Measurements from ENCODE around the gene AMDHD2. TPM values are rescaled to one million over a fixed set of nuclear protein-coding genes. Genes with fewer than 3 reads are reported as not detected.

AMDHD2 gene
- total and polyA plus RNA-seq, 7 donors, result 5.4 to 12.6 (median 9.4) TPM

- Histone ChIP-seq H3K4me3 (no peak overlapping the region), H3K27me3 (ENCODE audit: insufficient read depth in 3 of 3, low read length in 2 of 3) (no peaks in the 10 kb centered on the region), H3K4me1 (peaks cover 12% of the 10 kb centered on the region), H3K36me3 (ENCODE audit: insufficient read depth in 1 of 2, low read depth in 1 of 2) (peaks cover 0 to 55% of the 10 kb centered on the region in 2 donors), H3K27ac (no peak overlapping the region), H3K9me3 (no peaks in the 10 kb centered on the region)
- no peak for TF ChIP-seq CTCF (IDR thresholded peaks at IDR 0.05)
- no peak for ATAC-seq
- intact Hi-C loops (cut with DNase I), result no loop called here
- WGBS, 3 donors, result 90 to 95% (median 93%) methylated on average over 34 to 36 of the region's 36 CpGs
- no peak for DNase-seq
Measured at GRCh38 chr16:2528161-2529060, 8.2 kb downstream of the AMDHD2 start.

DNA sequence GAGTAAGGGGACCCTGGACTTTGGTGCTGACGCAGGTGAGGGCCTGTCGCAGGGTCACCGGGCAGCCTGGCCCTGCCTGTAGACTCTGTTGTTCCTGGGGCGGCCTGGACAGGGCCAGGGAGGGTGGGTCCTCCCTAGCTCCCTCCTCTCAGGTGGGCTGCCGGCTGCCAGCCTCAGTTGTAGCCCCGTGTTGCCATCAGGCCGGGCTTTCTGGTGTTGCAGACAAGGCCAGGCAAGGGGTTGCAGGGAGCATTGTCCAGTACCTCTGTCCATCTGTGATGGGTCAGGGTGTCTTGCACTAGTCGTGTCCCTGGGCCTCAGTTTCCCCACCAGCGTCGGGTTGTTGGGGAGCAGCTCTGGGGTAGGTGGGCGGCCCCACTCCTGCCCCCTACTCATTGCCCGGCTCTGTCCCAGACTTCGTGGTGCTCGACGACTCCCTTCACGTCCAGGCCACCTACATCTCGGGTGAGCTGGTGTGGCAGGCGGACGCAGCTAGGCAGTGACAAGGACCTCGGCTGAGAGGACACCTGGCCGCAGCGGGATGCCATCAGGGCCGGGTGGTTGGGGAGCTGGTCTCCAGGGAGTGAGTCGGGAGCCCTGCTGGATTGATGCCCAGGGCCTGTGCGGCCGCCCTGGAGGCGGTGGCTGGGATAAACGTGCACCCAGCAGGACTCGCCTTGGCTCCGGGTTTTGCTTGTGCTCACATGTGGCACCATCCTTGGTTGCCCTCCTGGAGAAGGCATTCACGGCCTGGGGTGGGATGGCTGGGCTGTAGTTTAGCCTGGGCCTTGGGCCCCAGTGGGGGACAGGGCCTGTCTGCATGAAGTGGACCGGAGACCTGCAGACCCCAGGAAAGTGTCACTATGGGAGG is 9.1 kb downstream of the AMDHD2 start:
- Histone ChIP-seq H3K4me1 (peaks cover 12% of the 10 kb centered on the region), H3K27ac (no peak overlapping the region), H3K27me3 (ENCODE audit: insufficient read depth in 3 of 3, low read length in 2 of 3) (no peaks in the 10 kb centered on the region), H3K9me3 (no peaks in the 10 kb centered on the region), H3K4me3 (no peak overlapping the region), H3K36me3 (ENCODE audit: insufficient read depth in 1 of 2, low read depth in 1 of 2) (peaks cover 0 to 46% of the 10 kb centered on the region in 2 donors)
- 85 to 89% (median 86%) methylated on average over 32 of the region's 32 CpGs for WGBS, 3 donors
- ATAC-seq, result no peak
- TF ChIP-seq CTCF (IDR thresholded peaks at IDR 0.05), result no peak
- intact Hi-C loops (cut with DNase I), result no loop called here
- DNase-seq, result peak; percentile 20 to 55

GRCh38 chr16:2529961-2530628 is 9.9 kb downstream of the AMDHD2 start:
- Histone ChIP-seq H3K9me3 (no peaks in the 10 kb centered on the region), H3K36me3 (ENCODE audit: insufficient read depth in 1 of 2, low read depth in 1 of 2) (peaks cover 0 to 39% of the 10 kb centered on the region in 2 donors), H3K27me3 (ENCODE audit: insufficient read depth in 3 of 3, low read length in 2 of 3) (no peaks in the 10 kb centered on the region), H3K4me3 (no peak overlapping the region), H3K4me1 (peaks cover 12% of the 10 kb centered on the region), H3K27ac (no peak overlapping the region)
- TF ChIP-seq CTCF (IDR thresholded peaks at IDR 0.05), result no peak
- intact Hi-C loops (cut with DNase I), result loop anchor here in 1 of 2 donors (10.0 kb wide), 1 partner anchor 65 kb away; no protein-coding TSS in a partner anchor
- peak in 1 of 2 donors; percentile 52 for DNase-seq
- no peak for ATAC-seq
- 83 to 94% (median 87%) methylated on average over 15 of the region's 15 CpGs for WGBS, 3 donors

DNA sequence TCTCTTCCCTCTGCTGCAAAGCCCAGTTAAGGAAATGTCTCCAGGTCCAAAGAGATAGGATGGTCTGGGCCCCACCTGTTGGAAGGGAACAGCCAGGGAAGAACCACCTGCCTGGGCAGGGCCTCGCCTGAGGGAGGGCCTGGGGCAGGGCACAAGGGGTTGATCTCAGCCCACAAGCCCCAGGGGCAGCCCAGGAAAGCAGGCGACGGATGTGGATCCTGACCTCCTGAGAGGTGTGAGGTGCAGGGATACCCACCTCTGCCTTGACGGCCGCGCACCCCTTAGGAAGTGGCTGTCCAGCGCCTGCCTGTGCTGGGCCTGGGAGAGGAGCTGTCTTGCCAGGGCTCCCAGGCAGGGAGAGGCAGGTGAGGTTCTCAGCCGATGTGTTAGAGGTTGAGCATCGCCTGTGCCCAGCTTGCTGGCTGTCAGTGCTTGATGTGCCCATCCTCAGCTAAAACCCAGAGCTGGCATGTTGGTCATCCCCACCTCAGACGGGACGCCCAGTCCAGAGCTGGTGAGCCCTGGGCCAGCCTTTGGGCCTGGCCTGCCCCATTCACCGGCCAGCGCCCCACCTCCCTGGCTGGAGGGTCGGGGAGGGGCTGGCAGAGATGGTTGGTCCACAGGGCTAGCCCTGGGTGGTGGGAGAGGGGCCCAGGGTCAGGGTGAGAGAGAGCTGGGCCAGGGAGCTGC is 10.6 kb downstream of the AMDHD2 start:
- Histone ChIP-seq H3K27me3 (ENCODE audit: insufficient read depth in 3 of 3, low read length in 2 of 3) (no peaks in the 10 kb centered on the region), H3K9me3 (no peaks in the 10 kb centered on the region), H3K36me3 (ENCODE audit: insufficient read depth in 1 of 2, low read depth in 1 of 2) (peaks cover 0 to 33% of the 10 kb centered on the region in 2 donors), H3K4me1 (peaks cover 12% of the 10 kb centered on the region), H3K27ac (peak overlapping the region; percentile 92), H3K4me3 (peak overlapping the region; percentile 73)
- ATAC-seq (no peak), DNase-seq (peak; percentile 20 to 55)
- WGBS, 3 donors, result 80 to 84% (median 82%) methylated on average over 13 to 14 of the region's 14 CpGs
- no peak for TF ChIP-seq CTCF (IDR thresholded peaks at IDR 0.05)
- intact Hi-C loops (cut with DNase I), result loop anchor here in 1 of 2 donors (10.0 kb wide), 1 partner anchor 64 kb away; no protein-coding TSS in a partner anchor

Measured in psoas muscle (tissue), 8 donors.